ELR (cell line): Measurements from ENCODE around the gene FKBP15.
"Not testable (repeated sequence)": the region's sequence is repeated elsewhere in the genome, so short reads cannot be mapped to it uniquely, and the experiment has no call there.

Experiments
- DNase-seq: peaks from one replicate; pipeline ENCODE4 v3.0.0-alpha.2; 2015; ENCODE audit warnings: low read depth

The FKBP15 gene

GRCh38 chr9:113149561-113149960, 71.5 kb downstream of the FKBP15 start:
- not testable (repeated sequence) for DNase-seq

DNA sequence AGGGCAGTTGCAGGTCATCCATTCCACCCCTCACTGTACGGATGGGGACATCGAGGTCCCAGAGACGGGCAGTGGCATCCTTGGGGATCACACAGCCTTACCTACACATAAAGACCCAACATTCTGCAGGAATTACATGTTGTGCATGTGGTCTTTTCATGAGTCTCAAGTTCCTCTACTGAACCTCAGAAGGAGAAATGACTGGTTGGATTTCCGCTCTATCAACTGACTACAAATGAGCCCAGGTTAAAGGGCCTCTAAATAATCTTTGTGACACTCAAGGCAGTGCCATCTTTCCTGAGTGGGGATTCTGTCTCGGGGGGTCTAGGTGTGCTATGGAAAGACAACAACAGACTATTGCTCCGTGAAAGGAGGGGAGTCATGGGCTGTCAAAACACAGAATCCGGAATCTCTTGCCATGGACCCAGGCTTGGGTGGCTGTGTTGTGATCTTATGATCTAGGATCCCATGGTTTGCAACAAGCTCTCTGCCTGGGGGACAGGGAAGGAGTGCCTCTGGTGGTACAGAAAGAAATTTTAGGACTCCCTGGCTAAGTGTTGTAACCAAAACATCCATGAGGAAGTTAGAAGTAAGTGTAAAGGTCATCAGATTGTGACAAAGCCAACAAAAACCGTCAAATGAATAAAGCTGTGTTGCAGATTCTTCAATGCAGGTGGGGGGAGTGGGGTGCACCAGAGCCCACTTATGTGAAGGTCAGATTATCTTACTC, 72.1 kb downstream of the FKBP15 start:
- no peak for DNase-seq

- no peak for DNase-seq
Observed at GRCh38 chr9:113148372-113148705, 72.7 kb downstream of the FKBP15 start.

- DNase-seq: no peak
Observed at GRCh38 chr9:113143432-113144227, 77.4 kb downstream of the FKBP15 start.

DNA sequence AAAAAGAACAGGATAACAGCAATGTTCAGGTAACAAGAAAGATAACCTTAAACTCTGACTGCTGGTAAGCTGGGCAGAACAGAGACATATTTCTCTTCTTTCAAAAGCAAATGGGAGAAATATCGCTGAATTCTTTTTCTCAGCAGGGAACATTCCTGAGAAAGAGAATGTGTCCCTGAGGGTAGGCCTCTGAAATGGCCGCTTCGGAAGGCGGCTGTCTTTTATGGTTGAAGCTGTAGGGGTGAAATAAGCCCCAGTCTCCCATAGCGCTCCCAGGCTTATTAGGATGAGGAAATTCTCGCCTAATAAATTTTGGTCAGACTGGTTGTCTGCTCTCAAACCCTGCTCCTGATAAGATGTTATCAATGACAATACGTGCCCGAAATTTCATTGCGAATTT, 80.2 kb downstream of the FKBP15 start:
- DNase-seq: not testable (repeated sequence)

- no peak for DNase-seq
Observed at GRCh38 chr9:113139953-113140352, 81.1 kb downstream of the FKBP15 start.

DNA sequence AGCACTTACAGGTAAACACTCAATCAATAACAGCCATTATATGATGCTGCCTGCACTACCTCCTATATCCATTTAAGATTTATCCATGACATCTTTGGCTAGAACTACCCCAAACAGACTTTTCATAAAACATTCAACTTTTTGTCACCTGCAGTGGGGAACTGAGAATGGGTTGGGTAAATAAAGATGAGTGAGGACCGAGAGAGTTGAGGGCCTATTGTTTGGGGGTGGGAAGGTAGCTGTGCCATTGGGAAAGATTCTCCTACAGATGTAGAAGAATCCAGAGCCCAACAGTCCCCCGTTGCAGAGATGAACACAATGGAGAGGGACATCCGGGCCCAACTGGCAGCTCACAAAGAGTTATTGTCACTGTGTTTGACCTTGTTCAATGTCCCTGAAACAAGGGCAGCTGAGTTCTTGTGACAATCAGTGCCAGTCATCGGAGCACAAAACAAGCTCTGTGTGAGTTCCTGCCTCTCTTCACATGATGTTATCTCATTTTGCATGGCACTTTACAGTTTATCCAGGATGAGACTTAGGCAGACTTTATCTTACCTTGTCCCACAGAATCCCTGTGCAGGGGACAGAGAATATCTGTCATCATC, 81.8 kb downstream of the FKBP15 start:
- no peak for DNase-seq

GRCh38 chr9:113138760-113139159, 82.3 kb downstream of the FKBP15 start:
- DNase-seq: no peak

DNA sequence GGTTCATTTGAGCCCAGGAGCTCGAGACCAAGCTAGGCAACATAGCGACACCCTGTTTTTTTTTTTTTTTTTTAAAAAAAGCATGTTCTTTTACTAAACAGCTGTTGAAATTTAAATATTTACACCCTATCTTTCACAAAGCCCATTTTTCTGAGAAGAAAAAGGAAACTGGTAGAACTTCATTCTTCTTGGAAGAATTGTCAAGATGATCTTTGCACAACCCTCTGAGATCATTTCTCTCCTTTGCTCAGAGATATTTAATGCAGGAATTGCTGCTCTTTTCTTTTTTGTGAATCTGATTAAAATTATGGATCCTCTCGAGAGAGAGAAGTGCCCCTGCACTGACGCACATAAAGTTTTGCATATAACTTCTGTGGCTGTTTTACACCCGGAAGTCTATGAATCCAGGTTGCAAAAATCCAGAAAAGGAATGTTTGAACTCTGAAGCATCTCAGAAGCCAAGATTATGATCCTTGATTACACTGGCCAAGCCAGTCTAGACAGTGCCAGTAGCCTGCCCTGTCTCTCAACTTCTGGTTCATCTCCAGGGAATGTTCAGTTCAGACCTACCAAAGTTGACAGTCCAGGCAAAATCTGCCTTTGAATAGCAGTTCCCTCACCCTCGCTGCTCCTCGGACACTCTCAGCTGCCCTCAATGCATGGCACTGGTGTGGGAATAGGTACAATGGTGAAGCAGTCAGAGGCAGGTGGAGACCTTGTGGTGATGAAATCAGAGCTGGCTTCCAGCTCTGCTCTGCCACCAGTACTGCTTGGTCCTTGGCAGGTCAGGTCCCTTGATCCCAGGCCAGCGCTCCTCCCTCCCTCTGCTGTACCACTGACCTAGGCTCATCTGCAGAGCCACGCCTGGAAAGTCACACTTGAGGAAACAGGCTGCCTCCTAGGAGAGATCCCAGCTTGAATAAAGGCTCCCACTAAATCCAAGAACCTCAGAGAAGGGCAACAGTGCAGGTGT, 83.6 kb downstream of the FKBP15 start:
- DNase-seq: no peak

DNA sequence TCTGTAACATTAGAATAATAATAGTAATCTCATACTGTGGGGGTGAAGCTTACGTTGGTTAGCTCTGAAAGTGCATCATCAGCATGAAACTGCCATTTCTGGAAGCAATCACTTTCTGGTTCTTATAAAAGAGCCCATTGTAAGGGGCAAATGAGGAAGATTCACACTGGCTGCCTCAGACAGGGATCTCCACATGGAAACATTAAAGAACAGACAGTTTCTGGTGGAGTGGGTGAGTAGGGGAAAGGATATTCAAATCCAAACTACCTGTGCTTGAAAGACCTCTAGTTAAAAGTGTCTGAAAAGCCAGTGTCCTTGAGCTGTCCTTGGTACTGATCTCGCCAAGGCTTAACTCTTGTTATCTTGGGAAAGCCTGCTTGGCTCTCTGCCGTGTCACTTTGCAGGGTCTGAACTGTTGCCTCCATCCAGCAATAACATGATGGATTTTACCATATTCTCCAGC, 89.4 kb downstream of the FKBP15 start:
- DNase-seq: peak; percentile 33

DNA sequence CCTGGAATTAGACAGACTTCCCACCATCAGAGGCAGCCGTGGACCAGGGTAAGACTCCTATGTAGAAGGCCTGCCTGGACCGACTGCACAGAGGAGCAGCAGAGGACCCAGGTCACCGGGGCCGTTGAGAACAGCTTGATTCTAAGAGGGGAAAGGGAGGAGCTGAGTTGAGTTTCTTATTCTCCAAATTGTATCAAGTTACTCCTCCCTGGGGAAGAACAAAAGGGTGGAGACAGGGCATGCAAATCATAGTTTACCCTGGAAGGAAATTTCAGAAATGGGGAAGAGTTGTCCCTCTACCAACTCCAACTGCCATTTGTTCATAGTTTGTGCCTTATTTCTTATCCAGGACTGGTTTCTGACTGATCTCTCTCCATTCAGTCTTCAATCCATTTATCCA, 91.2 kb downstream of the FKBP15 start:
- DNase-seq: no peak

DNA sequence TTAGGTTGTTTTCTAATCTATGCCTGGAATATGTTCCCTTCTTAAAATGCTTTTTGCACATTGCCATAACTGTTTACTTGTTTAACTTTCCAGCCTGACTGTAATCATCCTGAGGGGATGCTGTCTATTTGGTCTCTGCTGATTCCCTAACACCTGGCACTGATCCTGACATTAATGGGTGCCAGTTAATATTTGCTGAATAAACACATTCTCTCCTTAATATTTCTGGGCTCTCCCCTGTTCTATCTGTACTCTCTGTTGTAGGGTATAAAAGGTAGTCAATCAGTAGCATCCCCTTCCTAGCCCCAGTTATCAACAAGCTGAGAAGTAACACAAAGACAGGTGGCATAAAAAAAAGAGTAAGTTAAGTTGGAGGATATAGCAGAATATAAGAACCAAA, 91.6 kb downstream of the FKBP15 start:
- DNase-seq: no peak

- no peak for DNase-seq
Observed at GRCh38 chr9:113125386-113126035, 95.6 kb downstream of the FKBP15 start.

- DNase-seq: not testable (repeated sequence)
Observed at GRCh38 chr9:113118829-113119228, 102.2 kb downstream of the FKBP15 start.
